B cell (primary cell): ENCODE measurements around the gene SLC7A7.

ENCODE experiments used
- EZH2 ChIP-seq: IDR thresholded peaks from 2 replicates; pipeline ENCODE4 v1.6.1; 2012; ENCODE audit warnings: borderline replicate concordance, low read depth, mild to moderate bottlenecking, moderate library complexity, low read length; ENCODE audit not compliant: insufficient read depth, poor library complexity, severe bottlenecking
- TF ChIP-seq, protein P1 (sequence below): fragments of 200-600 bp; IDR thresholded peaks from one replicate; pipeline ENCODE4 v1.8.0; 2022; ENCODE audit warnings: antibody characterized with exemption, mild to moderate bottlenecking

DNA sequence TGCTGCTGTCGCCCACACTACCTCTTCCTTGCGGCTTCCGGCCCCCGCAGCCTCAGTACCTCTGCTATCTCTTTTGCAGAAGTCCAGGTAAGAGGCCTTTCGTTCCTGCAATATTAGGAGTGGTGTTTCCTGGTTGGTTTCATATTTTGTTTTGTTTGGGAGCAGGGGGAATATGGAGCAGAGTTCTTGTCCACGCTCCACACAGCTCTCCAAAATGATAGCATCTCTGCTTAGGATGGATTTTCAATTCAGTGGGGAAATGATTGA is 48.0 kb downstream of the SLC7A7 start:
- TF ChIP-seq, protein P1, sequence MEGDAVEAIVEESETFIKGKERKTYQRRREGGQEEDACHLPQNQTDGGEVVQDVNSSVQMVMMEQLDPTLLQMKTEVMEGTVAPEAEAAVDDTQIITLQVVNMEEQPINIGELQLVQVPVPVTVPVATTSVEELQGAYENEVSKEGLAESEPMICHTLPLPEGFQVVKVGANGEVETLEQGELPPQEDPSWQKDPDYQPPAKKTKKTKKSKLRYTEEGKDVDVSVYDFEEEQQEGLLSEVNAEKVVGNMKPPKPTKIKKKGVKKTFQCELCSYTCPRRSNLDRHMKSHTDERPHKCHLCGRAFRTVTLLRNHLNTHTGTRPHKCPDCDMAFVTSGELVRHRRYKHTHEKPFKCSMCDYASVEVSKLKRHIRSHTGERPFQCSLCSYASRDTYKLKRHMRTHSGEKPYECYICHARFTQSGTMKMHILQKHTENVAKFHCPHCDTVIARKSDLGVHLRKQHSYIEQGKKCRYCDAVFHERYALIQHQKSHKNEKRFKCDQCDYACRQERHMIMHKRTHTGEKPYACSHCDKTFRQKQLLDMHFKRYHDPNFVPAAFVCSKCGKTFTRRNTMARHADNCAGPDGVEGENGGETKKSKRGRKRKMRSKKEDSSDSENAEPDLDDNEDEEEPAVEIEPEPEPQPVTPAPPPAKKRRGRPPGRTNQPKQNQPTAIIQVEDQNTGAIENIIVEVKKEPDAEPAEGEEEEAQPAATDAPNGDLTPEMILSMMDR, result no peak
- TF ChIP-seq EZH2, result no peak
